NCI-H69 (cell line): Measurements from ENCODE around the gene ARHGEF28.

Experiments
- DNase-seq: peaks from one replicate; lab custom pipeline; 2025; lab: John Stamatoyannopoulos, UW

The ARHGEF28 gene

GRCh38 chr5:73692166-73692640 is 66.2 kb downstream of the ARHGEF28 start:
- no peak for DNase-seq

DNA sequence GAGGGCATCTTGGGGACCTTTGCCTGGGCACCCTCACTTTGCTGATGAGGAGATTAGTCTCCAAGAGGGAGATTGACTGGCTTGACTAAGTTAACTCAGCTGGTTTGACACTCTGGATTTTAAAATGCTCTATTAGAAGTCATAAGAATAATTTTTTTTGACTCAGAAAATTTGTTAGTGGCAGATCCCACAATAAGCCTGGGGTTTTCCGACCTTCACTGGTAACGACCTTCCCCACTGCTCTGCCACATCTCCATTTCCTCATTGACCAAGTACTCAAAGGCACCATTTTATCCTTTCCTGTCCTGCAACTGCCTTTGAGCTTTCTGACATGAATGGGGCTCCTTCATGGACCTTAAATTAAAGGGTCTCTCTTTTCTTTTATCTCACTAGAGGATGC is 67.0 kb downstream of the ARHGEF28 start:
- DNase-seq, result no peak

DNA sequence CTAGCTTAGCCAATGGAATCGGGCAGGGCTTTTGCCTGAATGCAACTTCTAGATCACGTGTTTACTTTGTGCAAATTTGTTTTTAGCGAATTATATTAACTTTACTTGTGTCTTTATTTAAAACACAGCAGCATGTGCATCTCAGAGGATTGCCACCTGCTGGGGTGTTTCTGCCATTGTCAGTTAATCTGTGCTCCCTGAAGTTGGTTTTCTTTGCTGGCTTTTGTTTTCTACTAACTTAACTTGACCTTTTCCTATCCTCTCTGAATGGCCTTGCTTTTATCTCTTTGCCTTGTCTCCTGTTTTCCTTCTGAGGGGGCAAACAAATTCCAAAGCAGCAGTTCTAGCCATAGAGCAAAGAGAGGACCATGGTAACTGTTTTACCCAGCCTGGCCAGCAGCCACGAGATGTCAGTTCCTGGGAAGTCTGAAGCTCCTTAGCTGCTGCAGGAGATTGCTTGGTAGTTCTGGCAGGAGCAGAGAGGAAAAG is 67.6 kb downstream of the ARHGEF28 start:
- peak; percentile 22 for DNase-seq

DNA sequence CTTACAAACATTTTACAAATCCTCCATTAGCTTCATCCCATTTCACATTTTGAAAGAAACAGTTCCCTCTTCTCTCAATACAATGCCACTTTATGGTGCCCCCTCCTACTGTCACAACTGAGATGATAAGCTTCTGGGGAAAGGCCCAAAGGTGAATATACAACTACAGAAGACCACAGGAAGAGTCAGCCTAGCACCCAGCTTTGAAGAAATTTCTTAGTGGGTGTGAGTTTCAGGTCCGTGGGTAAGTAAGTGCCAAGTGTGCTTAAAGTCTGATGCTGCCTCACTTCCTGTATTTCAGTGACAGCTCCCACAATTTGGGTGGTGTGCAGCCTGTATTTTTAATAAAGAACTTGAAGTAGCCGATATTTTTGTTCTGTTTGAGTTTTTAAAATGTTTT is 68.1 kb downstream of the ARHGEF28 start:
- DNase-seq, result no peak

DNA sequence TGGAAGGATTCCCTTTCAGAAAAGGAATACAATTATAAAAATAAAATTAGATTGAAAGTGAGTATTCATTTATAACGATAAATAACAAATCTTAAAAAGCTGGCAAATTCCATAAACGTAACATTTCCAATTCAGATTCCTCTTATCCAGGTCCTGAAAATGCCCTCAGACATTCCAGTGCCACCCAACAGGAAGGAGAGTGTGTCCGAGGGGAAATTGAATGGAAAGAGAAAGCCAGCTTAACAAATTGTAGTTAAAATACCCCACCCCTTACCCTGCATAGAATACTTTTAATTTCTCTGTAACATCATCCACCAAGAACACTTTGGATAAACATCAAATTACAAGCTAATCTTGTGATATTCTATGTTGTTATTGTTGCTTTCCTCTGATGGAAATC is 72.0 kb downstream of the ARHGEF28 start:
- no peak for DNase-seq

GRCh38 chr5:73701566-73701965 is 75.6 kb downstream of the ARHGEF28 start:
- no peak for DNase-seq

DNA sequence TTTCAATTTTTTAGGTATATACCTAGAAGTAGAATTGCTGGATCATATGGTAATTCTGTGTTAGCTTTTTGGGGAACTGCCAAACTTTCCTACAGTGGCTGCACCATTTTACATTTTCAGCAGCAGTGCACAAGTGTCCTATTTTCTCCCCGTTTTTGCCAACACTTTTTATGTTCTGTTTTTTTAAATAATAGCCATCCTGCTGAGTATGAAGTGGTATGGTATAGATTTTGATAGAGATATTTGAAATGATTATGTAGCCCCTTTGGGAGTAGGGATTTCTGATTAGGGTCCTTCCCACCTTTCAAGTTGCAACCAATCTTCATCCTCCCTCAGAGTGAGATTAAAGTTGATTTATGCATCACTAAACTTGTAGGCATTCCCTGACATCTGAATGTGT is 76.5 kb downstream of the ARHGEF28 start:
- no peak for DNase-seq

DNA sequence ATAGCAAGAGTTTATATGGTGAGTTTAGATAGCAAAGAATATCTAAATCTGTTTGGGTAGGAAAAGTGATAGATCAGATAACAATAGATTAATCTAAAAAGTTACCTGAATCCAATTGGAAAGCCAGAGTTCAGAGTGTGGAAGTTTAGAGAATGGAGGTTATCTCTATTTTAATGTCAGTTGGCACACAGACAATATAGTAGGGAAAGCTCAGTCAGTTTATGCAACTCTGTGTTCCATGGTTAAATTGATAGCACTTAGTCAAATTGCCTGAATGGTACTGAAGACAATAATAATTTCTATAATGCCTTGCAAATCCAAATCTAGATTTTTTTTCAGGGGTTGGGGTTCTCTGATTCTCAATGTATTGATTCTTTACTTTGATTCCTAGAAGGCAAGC is 77.0 kb downstream of the ARHGEF28 start:
- no peak for DNase-seq

GRCh38 chr5:73705364-73705763 is 79.4 kb downstream of the ARHGEF28 start:
- DNase-seq, result peak; percentile 32

GRCh38 chr5:73706963-73707362 is 81.0 kb downstream of the ARHGEF28 start:
- DNase-seq, result no peak

DNA sequence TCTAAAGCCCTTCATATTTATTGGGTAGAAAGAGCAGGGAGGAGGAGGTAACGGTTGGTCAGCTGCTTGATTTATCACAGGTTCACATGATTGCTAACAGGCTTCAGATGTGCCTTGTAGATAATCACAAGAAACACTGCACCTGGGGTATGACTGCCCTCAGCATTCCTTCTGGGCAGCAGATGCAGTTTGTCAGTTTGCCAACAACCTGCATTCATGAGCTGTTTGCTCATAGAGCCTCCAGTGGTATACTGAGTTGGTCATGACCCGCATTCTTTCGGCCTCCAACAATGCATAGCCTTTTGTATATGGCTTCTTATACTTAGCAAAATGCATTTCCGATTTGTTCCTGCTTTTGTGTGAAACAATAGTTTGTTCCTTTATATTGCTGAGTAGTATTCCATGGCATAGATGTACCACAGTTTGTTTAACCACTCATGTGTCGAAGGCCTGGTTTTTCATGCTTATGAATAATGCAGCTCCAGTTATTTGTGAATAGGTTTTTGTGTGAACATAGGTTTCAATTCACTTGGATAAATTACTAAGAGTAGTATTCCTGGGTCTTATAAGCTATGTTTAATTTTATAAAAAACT is 83.6 kb downstream of the ARHGEF28 start:
- DNase-seq, result no peak

- DNase-seq, result no peak
These were observed 90.3 kb downstream of the ARHGEF28 start for GRCh38 chr5:73716284-73716808.

DNA sequence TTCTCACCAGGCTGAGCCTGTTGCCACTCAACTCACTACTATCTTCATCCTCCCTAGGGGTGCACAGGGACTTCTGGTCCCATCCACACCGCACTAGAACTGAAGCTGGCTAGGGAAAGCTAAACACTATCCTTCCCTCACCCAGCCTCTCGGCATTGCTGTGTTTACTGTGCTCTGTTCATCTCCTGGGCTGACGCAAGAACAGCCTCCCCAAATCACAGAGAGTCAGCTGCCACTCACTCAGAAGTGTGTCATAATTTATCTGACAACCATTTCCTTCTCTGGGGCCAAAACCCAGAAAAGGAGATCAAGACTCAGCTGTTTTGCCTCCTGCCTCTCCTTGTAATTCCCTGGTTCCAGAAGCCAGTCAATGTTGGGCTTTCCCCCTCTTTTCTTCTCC is 92.8 kb downstream of the ARHGEF28 start:
- DNase-seq, result no peak

DNA sequence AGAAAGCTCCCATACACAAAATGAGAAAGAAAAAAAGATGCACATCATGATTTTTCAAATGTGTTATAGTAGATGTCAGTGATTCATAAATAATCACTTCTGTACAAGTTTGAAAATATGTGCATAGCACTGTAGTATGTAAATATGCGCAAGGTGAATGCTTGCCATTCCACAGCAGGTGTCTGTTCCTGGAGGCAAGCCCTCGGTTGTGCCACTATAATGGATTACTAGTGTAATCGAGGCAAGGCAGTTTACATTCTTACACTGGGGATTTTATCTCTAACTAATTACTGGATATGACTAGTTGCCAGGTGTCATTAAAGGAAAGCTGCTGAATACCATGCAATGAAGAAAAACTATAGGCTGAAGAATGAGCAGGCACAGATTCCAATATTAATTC is 93.6 kb downstream of the ARHGEF28 start:
- peak; percentile 30 for DNase-seq

- no peak for DNase-seq
These were observed 96.2 kb downstream of the ARHGEF28 start for GRCh38 chr5:73722231-73722630.

GRCh38 chr5:73726071-73726470 is 100.1 kb downstream of the ARHGEF28 start:
- no peak for DNase-seq

- DNase-seq, result no peak
These were observed 100.7 kb downstream of the ARHGEF28 start for GRCh38 chr5:73726606-73727231.

GRCh38 chr5:73727470-73727869 is 101.5 kb downstream of the ARHGEF28 start:
- no peak for DNase-seq

DNA sequence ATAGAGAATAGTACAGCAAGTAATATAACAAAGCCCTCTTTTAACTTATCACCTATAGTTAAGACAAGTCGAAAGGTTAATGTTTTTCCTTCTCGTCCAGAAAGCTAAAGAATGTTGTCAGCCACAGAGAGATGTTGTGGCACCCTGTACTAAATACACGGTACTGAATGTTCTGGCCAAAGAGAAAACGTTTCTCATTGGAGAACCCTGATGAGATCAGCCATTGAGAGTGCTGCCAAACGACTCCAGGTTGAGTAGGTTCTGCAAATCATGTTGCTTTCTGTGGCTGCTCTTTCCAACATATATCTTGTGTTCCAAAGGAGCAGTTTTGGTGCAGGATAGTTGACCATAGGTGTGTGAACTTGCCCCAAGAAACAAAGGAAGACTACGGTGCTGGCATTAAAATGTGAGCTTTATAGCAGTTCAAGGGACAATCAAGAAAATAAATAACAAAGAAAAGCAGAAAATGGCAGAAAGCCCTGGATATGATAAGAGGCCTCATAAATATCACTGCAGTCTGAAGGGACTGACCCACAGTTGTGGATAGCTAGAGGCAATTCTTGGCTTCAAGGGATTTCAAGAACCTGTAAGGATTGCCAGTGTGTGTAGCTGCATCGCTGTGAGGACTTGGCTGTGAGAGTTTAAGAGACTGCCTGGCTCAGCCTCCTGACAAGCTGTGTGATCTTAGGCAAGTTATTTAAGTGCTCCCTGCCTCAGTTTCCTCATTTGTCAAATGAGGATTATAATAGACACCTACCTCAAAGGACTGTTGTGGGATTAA is 102.7 kb downstream of the ARHGEF28 start:
- no peak for DNase-seq

DNA sequence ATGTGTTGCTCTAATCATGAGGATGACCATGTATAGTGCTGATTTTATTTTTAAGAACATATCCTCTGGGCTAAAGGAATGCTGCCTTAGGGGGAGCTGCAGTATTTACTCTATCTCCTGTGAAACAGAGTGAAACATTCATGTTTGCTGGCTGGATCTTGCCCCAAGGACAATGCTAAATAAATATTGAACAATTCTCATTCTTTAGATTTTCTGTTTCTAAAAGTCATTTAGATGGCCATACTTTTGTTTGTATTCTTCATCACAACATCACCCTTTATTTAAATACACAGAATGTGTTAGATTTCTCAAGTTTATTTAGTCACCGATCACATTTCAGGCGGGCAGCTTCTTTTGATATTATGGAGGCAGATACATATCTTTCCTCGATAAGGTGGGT is 103.3 kb downstream of the ARHGEF28 start:
- no peak for DNase-seq

- no peak for DNase-seq
These were observed 106.0 kb downstream of the ARHGEF28 start for GRCh38 chr5:73732045-73732444.

GRCh38 chr5:73733219-73733618 is 107.2 kb downstream of the ARHGEF28 start:
- no peak for DNase-seq
